Measurements from ENCODE around the gene MRPL55.

Gene MRPL55

GRCh38 chr1:228066891-228067654, 42.0 kb downstream of the MRPL55 start:
- no peak for DNase-seq

DNA sequence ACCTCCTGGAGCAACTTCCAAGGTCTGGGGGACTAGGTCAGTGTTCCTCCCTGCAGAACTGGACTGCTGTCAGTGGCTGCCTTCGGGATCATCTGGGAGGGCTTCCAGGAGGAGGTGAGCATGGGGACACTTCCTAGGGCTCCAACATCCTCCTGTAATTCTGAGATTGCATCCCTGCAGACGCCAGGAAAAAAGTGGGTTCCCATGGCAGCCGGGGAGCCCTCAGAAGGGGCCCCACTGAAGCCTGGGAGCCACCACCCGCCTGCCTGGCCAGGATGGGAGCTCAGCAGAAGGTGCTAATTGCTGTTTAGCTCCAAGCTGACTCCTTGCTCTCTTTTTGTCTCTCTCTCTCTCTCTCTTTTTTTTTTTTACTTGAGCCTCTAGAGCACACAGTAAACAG, 42.7 kb downstream of the MRPL55 start:
- DNase-seq, result no peak

GRCh38 chr1:228065543-228066347, 43.4 kb downstream of the MRPL55 start:
- no peak for DNase-seq

DNA sequence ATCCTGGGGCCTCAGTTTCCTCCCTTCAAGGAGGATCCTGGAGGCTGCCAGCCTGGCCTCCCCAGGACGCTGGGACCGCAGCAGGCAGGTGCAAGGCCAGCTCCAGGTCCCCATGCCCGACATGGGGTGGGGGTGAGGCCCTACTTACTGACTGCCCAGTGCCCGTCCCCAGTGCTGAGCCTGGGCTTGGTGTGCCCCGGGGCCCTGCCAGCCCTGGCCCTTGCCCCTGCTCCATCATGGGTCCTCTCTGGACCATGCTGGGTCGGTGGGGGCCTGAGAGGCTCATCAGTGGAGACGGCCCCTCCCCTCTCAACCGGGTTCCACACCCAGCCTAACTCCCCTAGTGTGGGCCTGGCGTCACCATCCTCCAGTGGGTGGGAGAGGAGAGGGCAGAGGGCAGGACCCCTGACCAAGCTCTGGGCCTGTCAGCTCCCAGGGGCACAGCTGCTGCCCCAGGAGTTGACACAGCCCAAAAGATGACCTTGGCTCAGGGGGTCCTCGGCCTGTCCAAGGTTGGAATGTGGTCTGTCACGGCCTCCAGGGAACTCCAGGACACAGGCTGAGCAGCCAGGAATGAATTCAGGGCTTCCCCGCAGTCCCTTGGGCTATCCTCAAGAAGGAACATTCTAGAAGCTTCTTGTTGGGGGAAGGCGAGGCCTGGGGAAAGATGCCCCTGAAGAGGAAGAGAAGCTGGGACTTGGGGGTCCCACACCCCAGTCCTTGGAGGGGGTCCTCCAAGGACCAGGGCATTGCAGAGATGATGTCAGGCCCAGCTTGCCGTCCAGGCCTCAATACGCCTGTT, 44.2 kb downstream of the MRPL55 start:
- DNase-seq, result no peak

GRCh38 chr1:228064296-228064695, 44.8 kb downstream of the MRPL55 start:
- no peak for DNase-seq

DNA sequence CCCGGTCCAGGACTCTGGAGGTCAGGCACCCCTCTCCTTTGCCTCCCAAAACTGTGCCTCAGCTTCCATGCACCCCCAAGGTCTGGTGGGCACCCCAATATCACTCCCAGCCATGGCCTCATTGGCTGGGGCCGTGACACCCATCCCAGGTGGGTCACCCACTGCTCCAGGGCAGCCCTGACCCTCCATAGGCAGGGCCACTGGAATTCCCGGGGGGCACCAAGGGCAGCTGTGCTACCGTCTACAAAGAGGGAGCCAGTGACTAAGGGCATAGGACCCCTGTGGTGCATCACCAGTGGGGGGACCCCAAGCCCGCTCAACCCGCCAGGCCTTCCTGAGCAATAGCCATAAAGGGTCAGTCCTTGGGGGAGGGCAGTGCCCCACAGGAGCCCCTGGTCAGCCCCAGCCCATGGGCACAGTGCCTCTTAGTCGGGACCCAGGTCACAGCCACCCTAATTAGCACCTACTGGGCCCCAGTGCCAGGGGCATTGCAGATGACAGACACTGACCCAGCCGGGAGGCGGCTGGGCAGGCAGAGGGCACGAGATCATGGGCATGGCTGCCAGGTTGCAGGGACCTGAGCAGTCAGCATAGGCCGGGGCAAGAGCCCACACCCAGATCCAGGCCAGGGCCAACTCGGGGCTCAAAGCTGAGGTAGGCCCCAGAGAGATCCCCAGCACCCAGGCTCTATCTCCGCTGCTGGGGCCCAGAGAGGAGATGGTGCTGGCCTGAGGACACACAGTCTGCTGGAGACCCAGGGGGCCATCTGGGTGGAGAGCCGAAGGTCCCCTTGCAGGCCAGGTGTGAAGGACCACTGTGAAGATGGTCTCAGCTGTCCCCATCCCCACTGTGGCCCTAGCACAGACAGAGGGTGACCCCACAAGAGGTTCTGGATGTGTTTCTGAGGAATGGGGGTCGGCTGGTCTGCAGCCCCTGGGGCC, 45.6 kb downstream of the MRPL55 start:
- no peak for DNase-seq

- DNase-seq, result no peak
Measured at GRCh38 chr1:228062812-228063211, 46.3 kb downstream of the MRPL55 start.

DNA sequence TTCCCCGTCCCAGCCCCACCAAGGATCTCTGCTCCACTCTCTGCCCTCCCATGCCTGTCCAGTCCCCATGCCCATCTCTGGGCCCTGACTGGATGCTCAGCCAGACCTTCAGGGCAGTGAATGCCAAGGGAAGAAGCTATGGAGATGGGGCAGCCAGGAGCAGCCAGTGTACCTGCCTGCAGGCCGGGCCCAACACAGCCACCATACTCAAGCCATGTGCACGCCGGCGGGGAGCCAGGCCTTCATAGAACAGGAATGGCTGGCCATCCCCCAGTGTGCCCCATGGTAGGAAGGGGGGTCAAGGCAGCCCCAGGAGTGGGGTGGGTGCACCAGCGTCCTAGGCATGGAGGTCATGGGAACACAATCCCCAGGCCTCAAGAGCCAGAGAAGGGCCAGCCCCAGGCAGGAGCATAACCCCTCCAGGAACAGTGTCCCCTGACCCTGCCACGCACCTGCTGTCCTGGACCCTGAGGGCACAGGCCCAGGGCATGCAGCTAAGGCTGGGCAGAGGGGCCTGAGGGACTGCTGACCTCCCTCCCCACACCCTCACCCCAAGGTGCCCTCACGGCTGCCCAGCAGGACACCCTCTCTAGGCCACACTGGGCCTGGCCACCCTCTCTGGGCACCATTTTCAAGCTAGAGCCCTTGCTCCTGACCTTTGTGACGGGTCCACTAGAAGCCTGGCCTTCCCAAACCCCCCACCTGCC, 46.9 kb downstream of the MRPL55 start:
- DNase-seq, result no peak

DNA sequence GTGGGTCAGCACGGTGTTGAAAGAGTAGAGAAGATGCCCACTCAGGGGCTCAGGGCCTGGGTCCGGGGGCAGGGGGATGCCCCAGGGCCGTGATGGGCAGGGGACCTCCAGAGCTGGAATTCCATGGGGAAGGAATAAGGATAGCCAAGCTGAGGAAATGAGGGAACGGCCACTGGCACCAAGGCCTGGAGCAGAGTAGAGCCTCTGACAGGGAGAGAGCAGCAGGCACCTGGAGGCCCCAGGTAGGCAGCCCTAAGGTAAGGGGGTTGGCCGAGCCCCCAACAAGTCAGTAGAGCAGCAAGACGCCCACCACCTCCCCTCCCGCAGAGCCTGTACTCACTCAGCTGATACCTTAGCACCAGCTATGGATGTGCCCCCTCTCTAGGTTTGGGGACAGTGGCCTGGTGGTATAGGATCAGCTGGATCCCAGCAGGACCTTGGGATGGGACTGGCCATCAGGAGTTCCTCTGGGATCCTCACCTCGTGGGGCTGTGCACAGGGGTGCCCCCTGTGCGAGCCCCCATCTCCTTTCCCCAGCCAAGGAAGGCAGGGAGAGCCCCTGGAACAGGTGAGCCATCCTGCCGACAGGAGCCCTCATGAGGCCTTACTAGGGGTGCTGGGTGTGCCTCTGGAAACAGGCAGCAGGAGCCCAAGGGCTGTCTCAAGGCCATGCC, 47.6 kb downstream of the MRPL55 start:
- no peak for DNase-seq

- DNase-seq, result no peak
Measured at GRCh38 chr1:228060458-228061190, 48.5 kb downstream of the MRPL55 start.

GRCh38 chr1:228059634-228060457, 49.3 kb downstream of the MRPL55 start:
- DNase-seq, result peak; percentile 51

DNA sequence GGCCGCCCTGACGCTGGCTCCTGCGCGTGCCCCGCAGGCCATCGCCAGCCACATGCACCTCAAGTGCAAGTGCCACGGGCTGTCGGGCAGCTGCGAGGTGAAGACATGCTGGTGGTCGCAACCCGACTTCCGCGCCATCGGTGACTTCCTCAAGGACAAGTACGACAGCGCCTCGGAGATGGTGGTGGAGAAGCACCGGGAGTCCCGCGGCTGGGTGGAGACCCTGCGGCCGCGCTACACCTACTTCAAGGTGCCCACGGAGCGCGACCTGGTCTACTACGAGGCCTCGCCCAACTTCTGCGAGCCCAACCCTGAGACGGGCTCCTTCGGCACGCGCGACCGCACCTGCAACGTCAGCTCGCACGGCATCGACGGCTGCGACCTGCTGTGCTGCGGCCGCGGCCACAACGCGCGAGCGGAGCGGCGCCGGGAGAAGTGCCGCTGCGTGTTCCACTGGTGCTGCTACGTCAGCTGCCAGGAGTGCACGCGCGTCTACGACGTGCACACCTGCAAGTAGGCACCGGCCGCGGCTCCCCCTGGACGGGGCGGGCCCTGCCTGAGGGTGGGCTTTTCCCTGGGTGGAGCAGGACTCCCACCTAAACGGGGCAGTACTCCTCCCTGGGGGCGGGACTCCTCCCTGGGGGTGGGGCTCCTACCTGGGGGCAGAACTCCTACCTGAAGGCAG, 50.0 kb downstream of the MRPL55 start:
- no peak for DNase-seq

DNA sequence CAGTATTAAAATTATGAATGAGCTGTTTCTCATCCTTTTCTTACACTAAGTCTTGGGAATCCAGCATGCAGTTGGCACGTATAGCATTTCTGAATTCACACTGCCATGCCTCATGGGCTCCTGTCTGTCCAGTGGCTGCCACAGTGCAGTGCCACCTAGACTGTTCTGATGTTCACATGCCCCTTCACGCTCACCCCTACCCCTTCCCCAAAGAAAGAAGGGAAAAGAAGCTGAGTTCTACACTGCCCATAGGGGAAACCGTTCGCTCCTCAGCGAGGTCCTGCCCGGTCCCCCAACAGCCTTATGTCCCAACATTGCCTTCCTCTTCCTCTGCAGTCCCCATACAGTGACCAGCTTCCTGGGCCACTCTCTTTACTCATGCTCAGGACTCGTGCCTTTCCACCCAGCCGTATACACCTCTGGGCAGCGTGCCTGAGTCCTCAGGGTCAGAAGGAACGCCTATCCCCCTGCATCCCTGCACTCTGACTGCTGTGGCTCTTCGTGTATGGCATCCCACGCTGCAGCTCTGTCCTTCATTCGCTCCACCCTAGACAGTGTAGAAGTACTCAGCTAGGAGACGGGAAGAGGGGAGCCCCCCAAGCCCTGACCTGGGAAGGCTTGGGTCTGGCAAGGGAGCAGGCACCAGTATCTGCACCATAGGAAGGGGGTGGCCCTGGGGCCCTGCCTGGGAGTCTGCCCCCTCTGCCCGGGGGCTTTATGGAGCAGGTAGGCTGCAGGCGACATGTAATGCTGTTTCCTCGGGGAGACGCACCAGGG, 50.7 kb downstream of the MRPL55 start:
- no peak for DNase-seq

Data from activated CD4-positive, alpha-beta T cell treated with anti-CD3 and anti-CD28 coated beads, Interleukin-2, amount 50 U/mL, for 16 hours (primary cell).